SK-N-MC (cell line): ENCODE results near the gene CFAP73.

Source experiments
- EZH2 ChIP-seq: fragments of 200-600 bp; sonication (generic); IDR thresholded peaks from one replicate; pipeline ENCODE4 v1.6.1; 2017; ENCODE audit warnings: antibody characterized with exemption
- FOXP2 ChIP-seq: optimal IDR thresholded peaks from 2 replicates; pipeline ENCODE3; 2011; ENCODE audit warnings: mild to moderate bottlenecking, moderate library complexity; ENCODE audit not compliant: insufficient read depth; ENCODE audit errors: extremely low read length, control extremely low read depth
- POLR2AphosphoS5 ChIP-seq: IDR thresholded peaks from 2 replicates; pipeline ENCODE4 v1.6.1; 2012; ENCODE audit warnings: mild to moderate bottlenecking, low read depth, low read length, borderline replicate concordance

- TF ChIP-seq EZH2 (no peak), POLR2AphosphoS5 (no peak), FOXP2 (no peak)
Observed at GRCh38 chr12:113172185-113172584, 22.7 kb downstream of the CFAP73 start.
